ENCODE results near the gene DMXL2.
"Not testable (repeated sequence)": the region's sequence is repeated elsewhere in the genome, so short reads cannot be mapped to it uniquely, and the experiment has no call there.

The DMXL2 gene

GRCh38 chr15:51576286-51576850, 46.2 kb downstream of the DMXL2 start:
- no peak for DNase-seq (ENCODE audit: low spot score)

GRCh38 chr15:51575775-51576174, 46.8 kb downstream of the DMXL2 start:
- DNase-seq (ENCODE audit: low spot score): no peak

- not testable (repeated sequence) for DNase-seq (ENCODE audit: low spot score)
Measured at GRCh38 chr15:51573352-51573751, 49.2 kb downstream of the DMXL2 start.

DNA sequence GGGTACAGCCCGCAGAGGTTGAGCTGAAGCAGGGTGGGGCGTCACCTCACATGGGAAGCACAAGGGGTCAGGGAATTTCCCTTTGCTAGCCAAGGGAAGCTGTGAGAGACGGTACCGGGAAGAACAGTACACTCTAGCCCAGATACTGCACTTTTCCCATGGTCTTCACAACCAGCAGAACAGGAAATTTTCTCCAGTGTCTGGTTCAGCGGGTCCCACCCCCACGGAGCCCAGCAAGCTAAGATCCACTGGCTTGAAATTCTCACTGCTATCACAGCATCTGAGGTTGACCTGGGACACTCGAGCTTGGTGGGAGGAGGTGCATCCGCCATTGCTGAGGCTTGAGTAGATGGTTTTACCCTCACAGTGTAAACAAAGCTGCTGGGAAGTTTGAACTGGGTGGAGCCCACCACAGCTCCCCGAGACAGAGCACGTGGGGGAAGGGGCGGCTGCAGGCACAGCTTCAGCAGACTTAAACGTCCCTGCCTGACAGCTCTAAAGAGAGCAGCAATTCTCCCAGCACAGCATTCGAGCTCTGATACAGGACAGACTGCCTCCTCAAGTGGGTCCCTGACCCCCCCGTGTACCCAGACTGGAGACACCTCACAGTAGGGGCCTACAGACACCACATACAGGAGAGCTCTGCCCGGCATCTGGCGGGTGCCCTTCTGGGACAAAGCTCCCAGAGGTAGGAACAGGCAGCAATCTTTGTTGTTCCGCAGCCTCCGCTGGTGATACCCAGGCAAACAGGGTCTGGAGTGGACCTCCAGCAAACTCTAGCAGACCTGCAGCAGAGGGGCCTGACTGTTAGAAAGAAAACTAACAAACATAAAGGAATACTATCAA, 53.4 kb downstream of the DMXL2 start:
- DNase-seq (ENCODE audit: low spot score): not testable (repeated sequence)

DNA sequence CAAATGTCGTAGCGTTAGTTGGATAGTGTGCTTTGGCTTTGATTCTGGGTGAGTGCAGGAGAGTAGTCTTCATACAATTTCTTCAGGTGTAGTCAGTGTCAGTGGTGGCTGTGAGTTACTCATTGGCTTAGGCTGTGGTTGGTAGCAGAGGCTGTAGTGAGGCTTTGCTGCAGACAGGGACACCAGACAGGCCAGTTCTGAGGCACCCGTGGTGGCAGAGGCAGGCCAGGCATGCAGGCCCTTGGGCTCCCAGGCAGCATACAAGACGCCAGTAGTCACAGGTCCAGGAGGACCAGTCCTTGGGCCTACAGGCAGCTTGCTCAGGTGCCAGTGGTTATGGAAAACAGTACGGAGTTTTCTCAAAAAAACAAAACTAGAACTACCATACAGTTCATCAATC, 61.3 kb downstream of the DMXL2 start:
- no peak for DNase-seq (ENCODE audit: low spot score)

DNA sequence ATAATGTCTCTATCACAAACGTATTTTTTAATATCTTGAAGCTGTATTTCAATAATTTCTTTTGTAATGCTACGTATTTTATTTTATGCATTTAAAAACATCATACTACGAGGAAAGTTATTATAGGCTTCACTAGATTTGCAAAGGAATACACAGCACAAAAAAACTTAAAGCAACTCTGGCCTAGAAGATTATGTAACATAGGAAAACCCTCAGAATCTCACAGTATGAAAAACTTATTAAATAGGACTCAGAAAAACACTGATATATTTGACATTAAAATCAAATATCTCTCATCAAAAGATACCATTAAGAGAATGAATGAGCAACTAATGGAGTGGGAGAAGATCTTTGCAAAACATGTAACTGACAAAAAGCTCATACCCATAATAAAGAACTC, 63.7 kb downstream of the DMXL2 start:
- no peak for DNase-seq (ENCODE audit: low spot score)

GRCh38 chr15:51558411-51558810, 64.2 kb downstream of the DMXL2 start:
- DNase-seq (ENCODE audit: low spot score): no peak

- DNase-seq (ENCODE audit: low spot score): no peak
Measured at GRCh38 chr15:51550841-51551240, 71.7 kb downstream of the DMXL2 start.

DNA sequence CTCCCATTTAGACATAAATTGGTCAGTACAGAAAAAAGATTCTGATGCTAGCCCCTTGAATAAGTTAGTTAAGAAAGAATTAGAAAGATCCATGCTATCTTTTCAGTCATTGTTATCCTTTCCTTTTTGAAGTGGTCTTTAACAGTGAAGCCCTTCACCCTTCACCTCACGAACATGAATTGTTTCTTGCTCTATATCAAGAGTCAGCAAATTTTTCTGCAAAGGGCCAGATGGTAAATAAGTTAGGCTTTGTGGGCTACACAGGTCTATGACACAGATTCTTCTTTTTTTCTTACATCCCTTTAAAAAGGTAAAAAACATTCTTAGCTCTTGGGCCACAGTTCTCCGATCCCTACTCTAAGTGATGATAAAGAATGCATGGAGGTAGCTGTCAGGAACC, 74.9 kb downstream of the DMXL2 start:
- no peak for DNase-seq (ENCODE audit: low spot score)

DNA sequence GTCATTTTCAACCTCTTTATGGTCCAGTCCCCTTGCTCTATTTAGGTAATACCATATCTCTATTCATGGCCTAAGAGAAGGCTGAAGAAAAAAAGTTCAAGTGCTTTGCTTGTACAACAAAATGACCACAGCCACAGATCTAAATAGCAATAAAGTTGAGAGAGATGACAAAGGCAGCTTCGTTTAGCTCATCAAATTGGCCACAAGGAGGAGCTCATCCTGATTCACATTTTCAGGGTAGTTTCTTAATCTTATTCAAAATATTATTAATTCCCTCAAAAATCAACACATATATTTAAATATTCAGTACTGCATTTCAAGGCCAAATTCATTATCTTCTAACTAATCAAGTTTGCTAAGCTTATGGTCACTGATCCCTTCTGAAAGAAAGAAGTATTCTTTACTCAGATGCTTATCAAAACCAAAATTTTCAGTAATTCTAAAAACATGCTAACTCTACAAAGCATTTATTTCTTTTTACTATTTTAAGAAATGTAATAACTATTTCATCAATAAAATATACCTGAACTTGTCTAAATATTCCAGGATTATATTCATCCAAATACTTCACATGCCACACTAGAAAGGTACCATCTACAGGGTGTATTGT, 85.5 kb downstream of the DMXL2 start:
- no peak for DNase-seq (ENCODE audit: low spot score)

GRCh38 chr15:51533672-51534398, 88.7 kb downstream of the DMXL2 start:
- DNase-seq (ENCODE audit: low spot score): no peak

- DNase-seq (ENCODE audit: low spot score): no peak
Measured at GRCh38 chr15:51526955-51527354, 95.6 kb downstream of the DMXL2 start.

DNA sequence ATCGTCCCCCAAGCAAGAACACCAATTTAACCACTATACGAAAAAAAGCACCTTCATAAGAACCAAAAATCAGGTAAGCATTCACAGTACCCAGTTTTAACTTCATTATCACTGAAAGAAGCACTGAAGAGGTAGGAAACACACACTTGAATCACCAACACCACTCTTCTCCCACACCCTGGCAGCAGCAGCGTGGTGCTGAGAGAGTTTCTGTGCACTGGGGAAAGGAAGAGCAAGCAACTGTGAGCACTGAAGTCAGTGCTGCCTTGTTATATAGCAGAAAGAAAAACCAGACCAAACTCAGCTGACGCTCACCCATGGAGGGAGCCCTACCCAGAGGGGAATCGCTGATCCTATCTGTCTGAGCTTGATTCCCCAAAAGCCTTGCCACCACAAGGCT, 98.2 kb downstream of the DMXL2 start:
- no peak for DNase-seq (ENCODE audit: low spot score)

DNA sequence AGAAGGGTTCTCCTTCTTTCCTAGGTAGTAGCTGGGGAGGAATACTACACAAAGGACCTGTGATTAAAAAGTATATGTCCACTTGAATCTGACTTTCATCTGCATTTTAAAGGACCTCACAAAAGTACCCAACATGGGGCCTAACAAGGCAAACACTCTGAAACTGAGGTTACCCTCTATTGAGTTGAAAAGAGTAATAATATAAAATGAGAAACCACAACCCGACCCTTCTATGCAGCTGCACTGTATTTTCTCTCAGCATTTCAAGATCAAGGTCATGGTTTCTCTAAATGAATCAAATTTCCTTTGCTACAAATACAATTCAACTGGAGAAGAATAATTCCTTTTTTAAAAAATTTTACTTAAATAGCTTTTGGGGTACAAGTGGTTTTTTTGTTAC, 106.3 kb downstream of the DMXL2 start:
- DNase-seq (ENCODE audit: low spot score): no peak

GRCh38 chr15:51505251-51505650, 117.3 kb downstream of the DMXL2 start:
- no peak for DNase-seq (ENCODE audit: low spot score)

DNA sequence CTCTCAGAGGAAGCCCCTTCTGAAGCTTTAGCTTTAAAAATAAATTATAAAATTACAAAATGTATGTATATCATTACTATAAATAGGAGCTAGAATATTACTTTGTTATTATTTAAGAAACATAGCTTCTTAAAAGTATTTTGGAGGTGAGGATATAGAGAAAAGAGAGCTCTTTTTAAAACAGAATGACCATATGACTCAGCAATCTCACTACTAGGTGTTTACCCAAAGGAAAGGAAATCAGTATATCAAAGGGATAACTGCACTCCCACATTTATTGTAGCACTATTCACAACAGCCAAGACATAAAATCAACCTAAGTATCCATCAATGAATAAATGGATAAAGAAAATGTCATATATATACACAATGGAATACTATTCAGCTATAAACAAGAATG, 119.6 kb downstream of the DMXL2 start:
- DNase-seq (ENCODE audit: low spot score): no peak

DNA sequence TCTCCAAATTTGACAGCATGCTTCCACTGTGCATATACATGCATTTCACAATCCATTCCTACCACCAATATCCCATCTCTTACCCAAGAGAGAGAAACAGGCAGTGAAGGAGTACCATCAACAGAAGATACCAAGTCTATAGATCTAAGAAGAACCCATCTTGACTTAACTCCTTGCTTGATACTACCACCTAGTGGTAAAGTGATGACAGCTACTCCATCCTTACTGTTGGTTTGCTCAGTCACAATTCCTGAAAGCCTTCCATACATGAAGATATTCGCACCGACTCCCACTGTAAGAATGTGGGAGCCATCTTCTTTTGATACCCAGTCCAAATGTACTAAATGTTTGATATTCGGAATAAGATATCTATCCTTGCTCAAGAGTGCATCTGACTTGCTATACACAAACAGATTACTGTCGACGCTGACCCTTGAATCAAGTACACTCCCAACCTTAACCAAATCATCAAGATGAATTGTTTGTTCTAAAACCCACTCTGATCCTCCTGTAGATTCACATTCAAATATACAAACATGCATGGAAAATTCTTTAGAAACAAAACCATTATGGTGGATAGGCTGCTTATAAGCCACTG, 123.1 kb downstream of the DMXL2 start:
- DNase-seq (ENCODE audit: low spot score): no peak

DNA sequence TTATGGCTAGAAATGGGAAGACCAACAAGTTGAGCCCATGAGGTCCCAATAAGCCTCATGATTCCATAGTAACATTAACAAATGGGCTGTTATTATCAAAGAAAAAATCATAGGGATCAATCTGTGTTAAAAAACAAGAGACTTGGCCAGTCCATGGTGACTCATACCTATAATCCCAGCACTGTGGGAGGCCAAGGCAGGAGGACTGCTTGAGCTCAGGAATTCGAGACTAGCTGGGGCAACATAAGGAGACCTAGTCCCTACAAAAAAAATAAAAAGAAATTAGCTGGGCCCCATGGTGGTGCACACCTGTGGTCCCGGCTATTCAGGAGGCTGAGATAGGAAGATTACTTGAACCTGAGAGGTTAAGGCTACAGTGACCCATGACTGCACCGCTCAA, 124.8 kb downstream of the DMXL2 start:
- DNase-seq (ENCODE audit: low spot score): no peak

DNA sequence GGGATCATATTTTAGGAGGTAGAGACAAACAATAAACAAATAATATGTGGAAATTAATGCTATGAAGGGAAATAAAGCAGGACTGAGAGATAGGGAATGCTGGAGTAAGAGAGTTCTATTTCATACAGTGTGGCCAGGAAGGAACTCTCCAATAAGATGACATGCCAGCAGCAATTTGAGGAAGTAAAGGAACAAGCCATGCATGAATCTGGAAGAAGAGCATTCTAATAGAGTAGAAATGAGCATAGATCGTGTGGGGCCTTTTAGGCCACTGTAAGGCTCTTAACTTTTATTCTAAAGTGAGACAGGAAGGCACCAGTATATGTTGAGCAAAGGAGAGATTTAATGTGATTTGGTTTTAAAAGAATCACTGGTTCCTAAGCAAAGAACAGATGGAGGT, 126.3 kb downstream of the DMXL2 start:
- no peak for DNase-seq (ENCODE audit: low spot score)

- no peak for DNase-seq (ENCODE audit: low spot score)
Measured at GRCh38 chr15:51494411-51495314, 127.9 kb downstream of the DMXL2 start.

DNA sequence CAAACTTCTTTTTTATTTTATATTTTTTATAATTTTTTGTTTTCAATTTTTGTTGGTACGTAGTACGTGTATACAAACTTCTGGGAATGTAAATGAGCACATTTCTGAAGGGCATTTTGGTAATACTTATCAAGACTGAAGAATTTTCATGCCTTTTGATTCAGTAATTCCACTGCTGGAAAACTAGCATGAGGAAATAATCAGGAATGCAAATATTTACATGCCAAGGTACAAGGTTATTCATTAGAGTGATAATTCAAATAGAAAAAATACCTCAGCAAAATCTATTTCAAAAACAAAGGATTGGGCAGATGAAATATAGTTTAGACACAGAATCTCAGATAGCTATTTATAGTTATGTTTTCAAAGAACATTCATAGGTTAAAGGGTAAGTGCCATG, 128.7 kb downstream of the DMXL2 start:
- DNase-seq (ENCODE audit: low spot score): no peak
